Esophagus squamous epithelium (tissue), 5 donors: ENCODE data around the gene TAS2R13. TPM values are rescaled to one million over a fixed set of nuclear protein-coding genes. Genes with fewer than 3 reads are reported as not detected.

Experiments used
- DNase-seq: peaks from one replicate; lab custom pipeline; 2025; lab: John Stamatoyannopoulos, UW
- H3K27ac ChIP-seq, 4 donors: fragments of 200-600 bp; sonication (generic); one replicate each; pipeline ENCODE4 v1.5.1; 2016 to 2019; ENCODE audit warnings: mild to moderate bottlenecking in 1 of 4
- H3K27me3 ChIP-seq, 4 donors: fragments of 200-600 bp; sonication (generic); 1 replicate in 3 of 4; 2 replicates in 1 of 4; pipeline versions ENCODE4 v1.5.1 to v1.6.0; 2017 to 2021; ENCODE audit warnings: antibody characterized with exemption in 1 of 4
- H3K36me3 ChIP-seq, 3 donors: fragments of 200-600 bp; sonication (generic); one replicate each; pipeline ENCODE4 v1.5.1; 2016 to 2019
- H3K4me1 ChIP-seq, 3 donors: fragments of 200-600 bp; sonication (generic); one replicate each; pipeline ENCODE4 v1.5.1; 2017 to 2019
- H3K4me3 ChIP-seq, 4 donors: fragments of 200-600 bp; sonication (generic); 1 replicate in 3 of 4; 2 replicates in 1 of 4; pipeline ENCODE4 v1.5.1; 2016 to 2019; ENCODE audit warnings: mild to moderate bottlenecking in 2 of 4, moderate library complexity in 1 of 4
- H3K9me3 ChIP-seq, 3 donors: fragments of 200-600 bp; sonication (generic); one replicate each; pipeline ENCODE4 v1.5.1; 2016 to 2019
- CTCF ChIP-seq, 6 experiments: fragments of 450-650 bp in 4 of 6; fragments of 200-600 bp in 2 of 6; sonication (generic) in 2 of 6; IDR thresholded peaks; one replicate each; pipeline ENCODE4 v1.5.1; 2016 to 2019; ENCODE audit warnings: antibody characterized with exemption in 6 of 6, mild to moderate bottlenecking in 4 of 6, moderate library complexity in 4 of 6
- POLR2A ChIP-seq, 4 donors: fragments of 450-650 bp; IDR thresholded peaks; one replicate each; pipeline ENCODE4 v1.6.1; 2017; ENCODE audit warnings: antibody characterized with exemption in 4 of 4, mild to moderate bottlenecking in 4 of 4, moderate library complexity in 3 of 4
- WGBS, 2 donors: methylation state at CpG; one replicate each; pipeline ENCODE4 v1.1.5; 2018; 5-methylcytosine and 5-hydroxymethylcytosine counted together
- intact Hi-C: fragments of 100-400 bp; cut with DNase I; formaldehyde crosslinking; loops from one replicate; pipeline ENCODE4 v1.15.0; 2022
- total RNA-seq, 4 donors: library from RNA; depleted of rRNA; stranded (reverse); fragments of >200 nt; gene quantifications; one replicate each; pipeline ENCODE4 v1.1.0, GENCODE V29; 2016
- donor health status: DM: yes; HTN: yes; CAD: no.

TAS2R13 gene
- total RNA-seq, 4 donors from 2014 or later, result 0.88 to 2.3 TPM; not detected in 2

GRCh38 chr12:10901427-10901826 lies 7.9 kb downstream of the TAS2R13 start:
- peak overlapping the region in 3 of 4 donors; percentile 30 to 64 (median 61) for H3K27ac ChIP-seq
- TF ChIP-seq POLR2A (IDR thresholded peaks at IDR 0.05), result no peak
- peak in 1 of 6 experiments; percentile 47 for TF ChIP-seq CTCF (IDR thresholded peaks at IDR 0.05)
- intact Hi-C loops, result no loop called here
- 90 to 100% methylated on average over 1 of the region's 1 CpG for WGBS, 2 donors
- no peak overlapping the region for H3K4me3 ChIP-seq
- peaks cover 0 to 34% (median 0%) of the 10 kb centered on the region in 3 donors for H3K9me3 ChIP-seq
- no peaks in the 10 kb centered on the region for H3K36me3 ChIP-seq
- H3K27me3 ChIP-seq, result no peaks in the 10 kb centered on the region
- no peak for DNase-seq
- H3K4me1 ChIP-seq, result peaks cover 0 to 5% (median 0%) of the 10 kb centered on the region in 3 donors

- H3K4me1 ChIP-seq, result peaks cover 0 to 5% (median 0%) of the 10 kb centered on the region in 3 donors
- peak overlapping the region in 3 of 4 donors; percentile 30 to 64 (median 61) for H3K27ac ChIP-seq
- TF ChIP-seq POLR2A (IDR thresholded peaks at IDR 0.05), result no peak
- no peak for TF ChIP-seq CTCF (IDR thresholded peaks at IDR 0.05)
- no peak for DNase-seq
- H3K9me3 ChIP-seq, result peaks cover 0 to 34% (median 0%) of the 10 kb centered on the region in 3 donors
- no peaks in the 10 kb centered on the region for H3K36me3 ChIP-seq
- no peaks in the 10 kb centered on the region for H3K27me3 ChIP-seq
- 69 to 86% methylated on average over 1 of the region's 1 CpG for WGBS, 2 donors
- intact Hi-C loops, result no loop called here
- H3K4me3 ChIP-seq, result no peak overlapping the region
Measured at GRCh38 chr12:10900972-10901371, 8.4 kb downstream of the TAS2R13 start.

DNA sequence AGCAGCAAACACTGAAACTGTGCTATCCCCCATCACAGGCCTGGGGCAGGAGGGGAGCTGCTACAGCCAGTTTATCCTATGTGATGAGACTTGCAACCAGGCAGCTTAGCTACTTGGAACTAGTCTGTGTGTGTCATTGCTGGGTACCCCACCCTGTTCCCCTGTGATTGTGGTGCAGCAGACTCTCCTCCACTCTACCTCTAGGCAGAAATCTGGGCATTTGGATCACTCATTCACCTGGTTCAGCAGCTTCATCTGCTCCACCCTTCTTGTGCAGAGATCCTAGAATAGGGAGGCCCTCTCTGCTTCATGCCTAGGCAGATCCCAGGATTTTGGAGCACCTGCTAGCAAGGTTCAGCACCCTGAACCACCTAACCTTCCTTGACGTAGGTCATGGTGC lies 8.8 kb downstream of the TAS2R13 start:
- 80 to 88% methylated on average over 1 of the region's 1 CpG for WGBS, 2 donors
- intact Hi-C loops, result no loop called here
- TF ChIP-seq POLR2A (IDR thresholded peaks at IDR 0.05) (no peak), CTCF (IDR thresholded peaks at IDR 0.05) (no peak)

GRCh38 chr12:10896854-10897253 lies 12.5 kb downstream of the TAS2R13 start:
- H3K4me3 ChIP-seq, result no peak overlapping the region
- no peaks in the 10 kb centered on the region for H3K9me3 ChIP-seq
- no peaks in the 10 kb centered on the region for H3K27me3 ChIP-seq
- WGBS, 2 donors, result 89 to 94% methylated on average over 5 of the region's 5 CpGs
- H3K36me3 ChIP-seq, result no peaks in the 10 kb centered on the region
- DNase-seq, result no peak
- no peak overlapping the region for H3K27ac ChIP-seq
- H3K4me1 ChIP-seq, result peaks cover 0 to 5% (median 0%) of the 10 kb centered on the region in 3 donors
- no peak for TF ChIP-seq CTCF (IDR thresholded peaks at IDR 0.05)
- no peak for TF ChIP-seq POLR2A (IDR thresholded peaks at IDR 0.05)
- intact Hi-C loops, result no loop called here

More for the DNA sequence above, 8.8 kb downstream of the TAS2R13 start:
- Histone ChIP-seq H3K27me3 (no peaks in the 10 kb centered on the region), H3K4me1 (peaks cover 0 to 5% (median 0%) of the 10 kb centered on the region in 3 donors), H3K27ac (peak overlapping the region; percentile 3 to 61 (median 32)), H3K4me3 (no peak overlapping the region), H3K9me3 (peaks cover 0 to 32% (median 0%) of the 10 kb centered on the region in 3 donors), H3K36me3 (no peaks in the 10 kb centered on the region)
- no peak for DNase-seq

DNA sequence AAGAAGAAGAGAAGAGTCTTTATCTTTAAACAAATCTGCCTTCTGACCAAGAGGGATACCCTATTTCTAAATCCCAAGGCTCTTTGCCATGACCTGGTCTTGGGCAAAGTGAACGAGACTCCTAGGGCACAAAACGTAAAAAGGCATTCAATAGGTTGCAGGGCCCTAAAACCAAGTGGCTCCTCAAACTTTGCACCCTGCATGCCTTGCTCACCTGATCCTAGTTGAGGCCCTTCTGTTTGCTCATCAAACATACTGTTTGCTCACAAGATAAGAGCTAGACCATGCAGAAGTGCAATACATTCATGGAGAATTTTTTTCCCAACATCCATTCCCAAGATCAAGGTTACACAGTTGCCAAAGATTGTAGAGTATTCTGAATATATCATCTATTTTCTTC lies 17.4 kb downstream of the TAS2R13 start:
- Histone ChIP-seq H3K27ac (no peak overlapping the region), H3K9me3 (no peaks in the 10 kb centered on the region), H3K36me3 (no peaks in the 10 kb centered on the region), H3K27me3 (no peaks in the 10 kb centered on the region), H3K4me1 (no peaks in the 10 kb centered on the region), H3K4me3 (no peak overlapping the region)
- intact Hi-C loops, result no loop called here
- WGBS, 2 donors, result 85 to 100% methylated on average over 2 of the region's 2 CpGs
- TF ChIP-seq POLR2A (IDR thresholded peaks at IDR 0.05) (no peak), CTCF (IDR thresholded peaks at IDR 0.05) (no peak)
- DNase-seq, result no peak
